C4-2B (cell line): ENCODE measurements around the gene HAPLN2.

Source experiments
- CTCF ChIP-seq: fragments of 450-650 bp; conservative IDR thresholded peaks from 2 replicates; pipeline ENCODE4 v1.5.1; 2017; ENCODE audit warnings: mild to moderate bottlenecking
- ZFX ChIP-seq: fragments of 450-650 bp; IDR thresholded peaks from 2 replicates; pipeline ENCODE4 v1.6.1; 2017

DNA sequence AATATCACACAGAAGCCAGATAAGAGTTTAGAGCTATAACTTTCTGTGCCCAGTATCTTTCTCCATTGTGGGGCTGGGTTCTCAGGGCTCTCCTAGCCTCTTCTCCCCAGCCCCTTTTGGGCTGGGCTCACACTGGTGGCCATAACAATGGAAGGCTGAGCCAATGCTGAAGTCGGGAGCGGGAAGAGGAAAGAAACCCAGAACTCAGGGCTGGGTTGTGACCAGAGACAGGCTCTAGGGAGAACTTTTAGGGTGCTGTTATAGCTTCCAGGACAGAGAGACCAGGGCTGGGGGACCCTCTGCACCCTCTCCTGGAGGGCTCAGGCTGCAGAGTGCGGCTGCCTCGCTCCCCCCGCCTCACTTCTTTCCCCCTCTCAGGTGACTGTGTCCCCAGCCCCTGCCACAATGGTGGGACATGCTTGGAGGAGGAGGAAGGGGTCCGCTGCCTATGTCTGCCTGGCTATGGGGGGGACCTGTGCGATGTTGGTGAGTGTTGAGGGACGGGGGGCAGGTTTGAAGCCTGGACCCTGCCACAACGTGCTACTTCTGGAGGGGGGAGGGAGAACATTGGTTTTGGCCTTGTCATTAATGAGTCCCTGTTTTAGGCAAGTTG is 36.8 kb downstream of the HAPLN2 start:
- TF ChIP-seq CTCF (no peak), ZFX (no peak)
